ENCODE data around the gene ZNF200.

Gene ZNF200

GRCh38 chr16:3173892-3174617 is 60.9 kb downstream of the ZNF200 start:
- DNase-seq: no peak
